HepG2 (cell line): ENCODE results near the gene GIMD1. TPM values are rescaled to one million over a fixed set of nuclear protein-coding genes. Genes with fewer than 3 reads are reported as not detected.
A peak's percentile ranks its signal among the peaks of the same experiment; 100 is the strongest.

Experiments used
- ARNT ChIP-seq: fragments of 450-650 bp; IDR thresholded peaks from 2 replicates; pipeline ENCODE4 v1.6.1; 2017
- GPN1 ChIP-seq: sonication (generic); formaldehyde crosslinking; IDR thresholded peaks from 2 replicates; pipeline ENCODE4 v1.5.1; 2020; ENCODE audit warnings: missing genetic modification reagents, borderline replicate concordance
- KMT2A ChIP-seq: sonication (generic); formaldehyde crosslinking; IDR thresholded peaks from 2 replicates; pipeline ENCODE4 v1.4.0; 2020; ENCODE audit warnings: missing genetic modification reagents
- MBD4 ChIP-seq: IDR thresholded peaks from 2 replicates; pipeline ENCODE4 v1.6.1; 2012; ENCODE audit warnings: low read length, inconsistent platforms, borderline replicate concordance
- RCOR2 ChIP-seq: IDR thresholded peaks from 2 replicates; pipeline ENCODE4 v1.6.1; 2016; ENCODE audit warnings: missing biosample characterization, missing genetic modification reagents
- SALL2 ChIP-seq: sonication (generic); formaldehyde crosslinking; IDR thresholded peaks from 2 replicates; pipeline ENCODE4 v1.8.1; 2023; ENCODE audit warnings: mild to moderate bottlenecking, missing genetic modification reagents, inconsistent platforms
- SRY ChIP-seq: sonication (generic); formaldehyde crosslinking; IDR thresholded peaks from 2 replicates; pipeline ENCODE4 v1.8.0; 2022; ENCODE audit warnings: mild to moderate bottlenecking, missing genetic modification reagents
- ZBTB42 ChIP-seq: sonication (generic); formaldehyde crosslinking; IDR thresholded peaks from 2 replicates; pipeline ENCODE4 v1.5.0; 2020; ENCODE audit warnings: mild to moderate bottlenecking, missing genetic modification reagents
- ZFP90 ChIP-seq: sonication (generic); formaldehyde crosslinking; IDR thresholded peaks from 2 replicates; pipeline ENCODE4 v1.8.0; 2022; ENCODE audit warnings: missing genetic modification reagents, mild to moderate bottlenecking, inconsistent platforms, borderline replicate concordance
- ZNF547 ChIP-seq: sonication (generic); formaldehyde crosslinking; IDR thresholded peaks from 2 replicates; pipeline ENCODE4 v1.5.1; 2020; ENCODE audit warnings: mild to moderate bottlenecking, missing genetic modification reagents
- ZNF720 ChIP-seq: sonication (generic); formaldehyde crosslinking; IDR thresholded peaks from 2 replicates; pipeline ENCODE4 v1.4.0; 2020; ENCODE audit warnings: missing genetic modification reagents
- ZNF879 ChIP-seq: sonication (generic); formaldehyde crosslinking; IDR thresholded peaks from 2 replicates; pipeline ENCODE4 v1.8.1; 2023; ENCODE audit warnings: missing genetic modification reagents
- polyA plus RNA-seq, 8 experiments: library from polyadenylated mRNA; depleted of rRNA in 3 of 8; stranded (reverse) in 7 of 8; unstranded in 1 of 8; fragments of >200 nt; fragmentation: Illumina TruSeq in 4 of 8; extraction: Trizol in 4 of 8; gene quantifications; 2 replicates each; pipeline versions ENCODE4 v1.2.1 to v1.2.3, GENCODE V29; 2011 to 2016; ENCODE audit warnings: low read depth in 4 of 8, missing spikeins in 1 of 8, mixed read lengths in 1 of 8; ENCODE audit not compliant: insufficient read depth in 1 of 8
- total RNA-seq, 5 experiments: library from RNA; depleted of rRNA; stranded (reverse); fragments of >200 nt; fragmentation: Illumina TruSeq; extraction: Trizol; gene quantifications; 2 replicates each; pipeline ENCODE4 v1.2.3, GENCODE V29; 2016; ENCODE audit warnings: low read depth in 1 of 5
- TF ChIP-seq, protein P1 (sequence below): sonication (generic); formaldehyde crosslinking; IDR thresholded peaks from 2 replicates; pipeline ENCODE4 v1.4.0; 2020; ENCODE audit warnings: missing genetic modification reagents
- TF ChIP-seq, protein P2 (sequence below): IDR thresholded peaks from 2 replicates; pipeline ENCODE4 v1.6.1; 2016; ENCODE audit warnings: missing compliant biosample characterization, missing genetic modification reagents, borderline replicate concordance
- TF ChIP-seq, protein P3 (sequence below): sonication (generic); formaldehyde crosslinking; IDR thresholded peaks from 2 replicates; pipeline ENCODE4 v1.4.0; 2020; ENCODE audit warnings: mild to moderate bottlenecking, missing genetic modification reagents
- TF ChIP-seq, protein P4 (sequence below), 2 experiments: IDR thresholded peaks; 2 replicates each; pipeline ENCODE4 v1.6.1; 2011 to 2012; ENCODE audit warnings: low read length in 2 of 2, borderline replicate concordance in 1 of 2, low read depth in 1 of 2, mild to moderate bottlenecking in 1 of 2, moderate library complexity in 1 of 2
- TF ChIP-seq, protein P5 (sequence below): sonication (generic); formaldehyde crosslinking; IDR thresholded peaks from 2 replicates; pipeline ENCODE4 v1.5.1; 2020; ENCODE audit warnings: mild to moderate bottlenecking, missing genetic modification reagents, moderate library complexity
- TF ChIP-seq, protein P6 (sequence below): sonication (generic); formaldehyde crosslinking; IDR thresholded peaks from 2 replicates; pipeline ENCODE4 v1.5.0; 2020; ENCODE audit warnings: missing genetic modification reagents
- TF ChIP-seq, protein P7 (sequence below): IDR thresholded peaks from 2 replicates; pipeline ENCODE4 v1.6.1; 2016

The GIMD1 gene
- total and polyA plus RNA-seq, 2 of the 13 experiments (the other 11 are each of a cell fraction or from before 2014, with no cell fraction given) = not detected

DNA sequence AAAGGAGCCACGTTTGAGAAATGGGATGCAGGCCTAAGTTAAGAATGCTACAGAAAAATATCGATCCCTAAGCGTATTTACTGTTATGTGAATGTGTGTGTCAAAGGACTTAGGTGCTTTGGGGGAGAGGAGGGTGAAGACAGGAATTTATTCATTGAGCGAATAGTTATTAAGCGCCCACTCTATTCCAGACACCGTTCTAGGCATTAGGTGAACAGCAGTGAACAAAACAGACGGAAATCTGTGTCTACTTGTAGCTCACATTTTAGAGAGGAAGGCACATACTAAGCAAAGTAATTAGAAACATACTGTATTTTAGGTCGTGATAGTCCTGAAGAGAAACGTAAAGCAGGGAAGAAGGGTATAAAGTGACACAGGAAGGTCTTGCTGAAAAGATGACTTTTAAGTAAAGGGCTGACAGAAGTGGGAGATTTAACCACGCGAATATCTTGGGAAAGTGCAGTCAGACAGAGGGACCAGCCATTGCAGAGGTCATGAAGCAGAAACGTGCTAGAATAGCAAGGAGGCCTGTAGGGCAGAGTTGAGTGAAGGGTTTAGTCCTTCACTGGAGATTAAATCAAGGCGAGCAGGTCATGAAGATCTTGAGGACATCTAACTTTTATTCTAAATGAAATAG is 51.7 kb downstream of the GIMD1 start (continued):
- TF ChIP-seq, protein P1, sequence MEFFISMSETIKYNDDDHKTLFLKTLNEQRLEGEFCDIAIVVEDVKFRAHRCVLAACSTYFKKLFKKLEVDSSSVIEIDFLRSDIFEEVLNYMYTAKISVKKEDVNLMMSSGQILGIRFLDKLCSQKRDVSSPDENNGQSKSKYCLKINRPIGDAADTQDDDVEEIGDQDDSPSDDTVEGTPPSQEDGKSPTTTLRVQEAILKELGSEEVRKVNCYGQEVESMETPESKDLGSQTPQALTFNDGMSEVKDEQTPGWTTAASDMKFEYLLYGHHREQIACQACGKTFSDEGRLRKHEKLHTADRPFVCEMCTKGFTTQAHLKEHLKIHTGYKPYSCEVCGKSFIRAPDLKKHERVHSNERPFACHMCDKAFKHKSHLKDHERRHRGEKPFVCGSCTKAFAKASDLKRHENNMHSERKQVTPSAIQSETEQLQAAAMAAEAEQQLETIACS = 0 out of 2 replicates have a peak, but pooled peaks have one; percentile 32
- TF ChIP-seq SALL2 (CRISPR knock-in tag) (no peak), SRY (CRISPR knock-in tag) (no peak; the same call in 1 of the 2 replicates), ZNF879 (CRISPR knock-in tag) (peak; percentile 82; the same call in 1 of the 2 replicates), RCOR2 (no peak; the same call in 1 of the 2 replicates), KMT2A (no peak; the same call in 1 of the 2 replicates), GPN1 (CRISPR knock-in tag) (no peak), ZNF720 (CRISPR knock-in tag) (no peak), ZFP90 (no peak), ARNT (no peak), ZNF547 (no peak; the same call in 1 of the 2 replicates), ZBTB42 (no peak), MBD4 (0 out of 2 replicates have a peak, but pooled peaks have one; percentile 58)
- TF ChIP-seq, protein P2, sequence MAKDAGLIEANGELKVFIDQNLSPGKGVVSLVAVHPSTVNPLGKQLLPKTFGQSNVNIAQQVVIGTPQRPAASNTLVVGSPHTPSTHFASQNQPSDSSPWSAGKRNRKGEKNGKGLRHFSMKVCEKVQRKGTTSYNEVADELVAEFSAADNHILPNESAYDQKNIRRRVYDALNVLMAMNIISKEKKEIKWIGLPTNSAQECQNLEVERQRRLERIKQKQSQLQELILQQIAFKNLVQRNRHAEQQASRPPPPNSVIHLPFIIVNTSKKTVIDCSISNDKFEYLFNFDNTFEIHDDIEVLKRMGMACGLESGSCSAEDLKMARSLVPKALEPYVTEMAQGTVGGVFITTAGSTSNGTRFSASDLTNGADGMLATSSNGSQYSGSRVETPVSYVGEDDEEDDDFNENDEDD (CRISPR knock-in tag) = no peak
- TF ChIP-seq, protein P3, sequence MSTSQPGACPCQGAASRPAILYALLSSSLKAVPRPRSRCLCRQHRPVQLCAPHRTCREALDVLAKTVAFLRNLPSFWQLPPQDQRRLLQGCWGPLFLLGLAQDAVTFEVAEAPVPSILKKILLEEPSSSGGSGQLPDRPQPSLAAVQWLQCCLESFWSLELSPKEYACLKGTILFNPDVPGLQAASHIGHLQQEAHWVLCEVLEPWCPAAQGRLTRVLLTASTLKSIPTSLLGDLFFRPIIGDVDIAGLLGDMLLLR (CRISPR knock-in tag) = no peak
- TF ChIP-seq, protein P4, sequence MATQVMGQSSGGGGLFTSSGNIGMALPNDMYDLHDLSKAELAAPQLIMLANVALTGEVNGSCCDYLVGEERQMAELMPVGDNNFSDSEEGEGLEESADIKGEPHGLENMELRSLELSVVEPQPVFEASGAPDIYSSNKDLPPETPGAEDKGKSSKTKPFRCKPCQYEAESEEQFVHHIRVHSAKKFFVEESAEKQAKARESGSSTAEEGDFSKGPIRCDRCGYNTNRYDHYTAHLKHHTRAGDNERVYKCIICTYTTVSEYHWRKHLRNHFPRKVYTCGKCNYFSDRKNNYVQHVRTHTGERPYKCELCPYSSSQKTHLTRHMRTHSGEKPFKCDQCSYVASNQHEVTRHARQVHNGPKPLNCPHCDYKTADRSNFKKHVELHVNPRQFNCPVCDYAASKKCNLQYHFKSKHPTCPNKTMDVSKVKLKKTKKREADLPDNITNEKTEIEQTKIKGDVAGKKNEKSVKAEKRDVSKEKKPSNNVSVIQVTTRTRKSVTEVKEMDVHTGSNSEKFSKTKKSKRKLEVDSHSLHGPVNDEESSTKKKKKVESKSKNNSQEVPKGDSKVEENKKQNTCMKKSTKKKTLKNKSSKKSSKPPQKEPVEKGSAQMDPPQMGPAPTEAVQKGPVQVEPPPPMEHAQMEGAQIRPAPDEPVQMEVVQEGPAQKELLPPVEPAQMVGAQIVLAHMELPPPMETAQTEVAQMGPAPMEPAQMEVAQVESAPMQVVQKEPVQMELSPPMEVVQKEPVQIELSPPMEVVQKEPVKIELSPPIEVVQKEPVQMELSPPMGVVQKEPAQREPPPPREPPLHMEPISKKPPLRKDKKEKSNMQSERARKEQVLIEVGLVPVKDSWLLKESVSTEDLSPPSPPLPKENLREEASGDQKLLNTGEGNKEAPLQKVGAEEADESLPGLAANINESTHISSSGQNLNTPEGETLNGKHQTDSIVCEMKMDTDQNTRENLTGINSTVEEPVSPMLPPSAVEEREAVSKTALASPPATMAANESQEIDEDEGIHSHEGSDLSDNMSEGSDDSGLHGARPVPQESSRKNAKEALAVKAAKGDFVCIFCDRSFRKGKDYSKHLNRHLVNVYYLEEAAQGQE (IDR thresholded peaks at IDR 0.05; ENCODE audit: borderline replicate concordance in 1 of 2, low read depth in 1 of 2, low read length in 2 of 2) = no peak
- TF ChIP-seq, protein P5, sequence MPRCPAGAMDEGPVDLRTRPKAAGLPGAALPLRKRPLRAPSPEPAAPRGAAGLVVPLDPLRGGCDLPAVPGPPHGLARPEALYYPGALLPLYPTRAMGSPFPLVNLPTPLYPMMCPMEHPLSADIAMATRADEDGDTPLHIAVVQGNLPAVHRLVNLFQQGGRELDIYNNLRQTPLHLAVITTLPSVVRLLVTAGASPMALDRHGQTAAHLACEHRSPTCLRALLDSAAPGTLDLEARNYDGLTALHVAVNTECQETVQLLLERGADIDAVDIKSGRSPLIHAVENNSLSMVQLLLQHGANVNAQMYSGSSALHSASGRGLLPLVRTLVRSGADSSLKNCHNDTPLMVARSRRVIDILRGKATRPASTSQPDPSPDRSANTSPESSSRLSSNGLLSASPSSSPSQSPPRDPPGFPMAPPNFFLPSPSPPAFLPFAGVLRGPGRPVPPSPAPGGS = peak; percentile 4; the same call in 1 of the 2 replicates
- TF ChIP-seq, protein P6, sequence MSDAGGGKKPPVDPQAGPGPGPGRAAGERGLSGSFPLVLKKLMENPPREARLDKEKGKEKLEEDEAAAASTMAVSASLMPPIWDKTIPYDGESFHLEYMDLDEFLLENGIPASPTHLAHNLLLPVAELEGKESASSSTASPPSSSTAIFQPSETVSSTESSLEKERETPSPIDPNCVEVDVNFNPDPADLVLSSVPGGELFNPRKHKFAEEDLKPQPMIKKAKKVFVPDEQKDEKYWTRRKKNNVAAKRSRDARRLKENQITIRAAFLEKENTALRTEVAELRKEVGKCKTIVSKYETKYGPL (CRISPR knock-in tag) = 0 out of 2 replicates have a peak, but pooled peaks have one; percentile 42
- TF ChIP-seq, protein P7, sequence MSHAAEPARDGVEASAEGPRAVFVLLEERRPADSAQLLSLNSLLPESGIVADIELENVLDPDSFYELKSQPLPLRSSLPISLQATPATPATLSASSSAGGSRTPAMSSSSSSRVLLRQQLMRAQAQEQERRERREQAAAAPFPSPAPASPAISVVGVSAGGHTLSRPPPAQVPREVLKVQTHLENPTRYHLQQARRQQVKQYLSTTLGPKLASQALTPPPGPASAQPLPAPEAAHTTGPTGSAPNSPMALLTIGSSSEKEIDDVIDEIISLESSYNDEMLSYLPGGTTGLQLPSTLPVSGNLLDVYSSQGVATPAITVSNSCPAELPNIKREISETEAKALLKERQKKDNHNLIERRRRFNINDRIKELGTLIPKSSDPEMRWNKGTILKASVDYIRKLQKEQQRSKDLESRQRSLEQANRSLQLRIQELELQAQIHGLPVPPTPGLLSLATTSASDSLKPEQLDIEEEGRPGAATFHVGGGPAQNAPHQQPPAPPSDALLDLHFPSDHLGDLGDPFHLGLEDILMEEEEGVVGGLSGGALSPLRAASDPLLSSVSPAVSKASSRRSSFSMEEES (CRISPR knock-in tag) = no peak
